Keratinocyte (primary cell): ENCODE data around the gene RAB43. TPM values are rescaled to one million over a fixed set of nuclear protein-coding genes. Genes with fewer than 3 reads are reported as not detected.

ENCODE experiments used
- DNase-seq: peaks from one replicate; pipeline ENCODE4 v3.0.0-alpha.2; 2011; ENCODE audit warnings: low read depth, missing footprints, low spot score
- FAIRE-seq: peaks from 2 replicates; lab custom pipeline; 2011; peaks lifted over from hg19 to GRCh38; lab: Jason Lieb, UNC
- H2AFZ ChIP-seq: 2 replicates; pipeline ENCODE4 v1.6.0; 2012; ENCODE audit warnings: low read length, control low read depth, inconsistent platforms; ENCODE audit not compliant: control insufficient read depth
- H3K27ac ChIP-seq: 2 replicates; pipeline ENCODE4 v1.5.1; 2011; ENCODE audit warnings: low read length; ENCODE audit not compliant: control insufficient read depth, insufficient read depth
- H3K27me3 ChIP-seq: 3 replicates; pipeline ENCODE4 v1.6.0; 2011; ENCODE audit warnings: low read length; ENCODE audit not compliant: control insufficient read depth, insufficient read depth; ENCODE audit errors: extremely low read depth
- H3K36me3 ChIP-seq, 2 experiments: 2 replicates in 1 of 2; 3 replicates in 1 of 2; pipeline ENCODE4 v1.5.1; 2011; ENCODE audit warnings: low read length in 2 of 2, mild to moderate bottlenecking in 1 of 2; ENCODE audit not compliant: control insufficient read depth in 2 of 2, insufficient read depth in 2 of 2; ENCODE audit errors: extremely low read depth in 1 of 2
- H3K4me1 ChIP-seq: 3 replicates; pipeline ENCODE4 v1.5.1; 2011; ENCODE audit warnings: low read length; ENCODE audit not compliant: control insufficient read depth, insufficient read depth; ENCODE audit errors: extremely low read depth
- H3K4me2 ChIP-seq: 3 replicates; pipeline ENCODE4 v1.6.0; 2011; ENCODE audit warnings: low read depth, low read length; ENCODE audit not compliant: control insufficient read depth, insufficient read depth; ENCODE audit errors: extremely low read depth
- H3K4me3 ChIP-seq, 3 experiments: fragments of 200-600 bp in 1 of 3; sonication (generic) in 1 of 3; 2 replicates in 2 of 3; 3 replicates in 1 of 3; pipeline ENCODE4 v1.5.1; 2011 to 2016; ENCODE audit warnings: low read length in 3 of 3, mild to moderate bottlenecking in 3 of 3, control low read depth in 2 of 3, inconsistent platforms in 1 of 3, low read depth in 1 of 3, mixed read lengths in 1 of 3, mixed run types in 1 of 3, moderate library complexity in 1 of 3; ENCODE audit not compliant: control insufficient read depth in 2 of 3, insufficient read depth in 2 of 3; ENCODE audit errors: extremely low read depth in 1 of 3
- H3K79me2 ChIP-seq: 2 replicates; pipeline ENCODE4 v1.6.0; 2012; ENCODE audit warnings: low read length; ENCODE audit not compliant: control insufficient read depth, insufficient read depth
- H3K9ac ChIP-seq: 3 replicates; pipeline ENCODE4 v1.6.0; 2011; ENCODE audit warnings: low read length; ENCODE audit not compliant: control insufficient read depth, insufficient read depth; ENCODE audit errors: extremely low read depth
- H3K9me1 ChIP-seq: 3 replicates; pipeline ENCODE4 v1.6.0; 2011; ENCODE audit warnings: low read length; ENCODE audit not compliant: control insufficient read depth, insufficient read depth; ENCODE audit errors: extremely low read depth
- H3K9me3 ChIP-seq: 2 replicates; pipeline ENCODE4 v1.5.1; 2012; ENCODE audit warnings: low read depth, low read length; ENCODE audit not compliant: control insufficient read depth
- H4K20me1 ChIP-seq: 3 replicates; pipeline ENCODE4 v1.6.0; 2011; ENCODE audit warnings: low read length; ENCODE audit not compliant: control insufficient read depth, insufficient read depth; ENCODE audit errors: extremely low read depth
- CTCF ChIP-seq, 3 experiments: IDR thresholded peaks in 1 of 3; conservative IDR thresholded peaks in 1 of 3; optimal IDR thresholded peaks in 1 of 3; 2 replicates in 2 of 3; 3 replicates in 1 of 3; pipeline versions ENCODE3 to v1.5.1; 2011; ENCODE audit warnings: low read length in 3 of 3, mild to moderate bottlenecking in 3 of 3, moderate library complexity in 2 of 3, control low read depth in 1 of 3, inconsistent platforms in 1 of 3; ENCODE audit not compliant: insufficient read depth in 2 of 3; ENCODE audit errors: extremely low read depth in 1 of 3
- EZH2 ChIP-seq: IDR thresholded peaks from one replicate; pipeline ENCODE4 v1.6.1; 2012; ENCODE audit warnings: inconsistent platforms, mild to moderate bottlenecking, low read length, moderate library complexity
- dilution Hi-C: fragments of 300-500 bp; cut with MboI; formaldehyde crosslinking; loops from one replicate; pipeline ENCODE4 v1.7.0; 2020; ENCODE audit warnings: low sequenced_read_pairs; ENCODE audit not compliant: extremely low pct_ligation_motif_present
- polyA plus RNA-seq, 5 experiments: library from polyadenylated mRNA; depleted of rRNA in 3 of 5; stranded (reverse) in 3 of 5; stranded (forward) in 1 of 5; unstranded in 1 of 5; fragments of >200 nt; gene quantifications; 1 replicate in 1 of 5; 2 replicates in 3 of 5; 3 replicates in 1 of 5; pipeline versions ENCODE4 v1.2.1 to v1.2.3, GENCODE V29; 2011 to 2012; ENCODE audit warnings: missing spikeins in 2 of 5, low read depth in 1 of 5, low replicate concordance in 1 of 5

Gene RAB43
- polyA plus RNA-seq, 1 donor (not counting 4 experiments of a cell fraction or from before 2014, with no cell fraction given): 8.1 TPM

DNA sequence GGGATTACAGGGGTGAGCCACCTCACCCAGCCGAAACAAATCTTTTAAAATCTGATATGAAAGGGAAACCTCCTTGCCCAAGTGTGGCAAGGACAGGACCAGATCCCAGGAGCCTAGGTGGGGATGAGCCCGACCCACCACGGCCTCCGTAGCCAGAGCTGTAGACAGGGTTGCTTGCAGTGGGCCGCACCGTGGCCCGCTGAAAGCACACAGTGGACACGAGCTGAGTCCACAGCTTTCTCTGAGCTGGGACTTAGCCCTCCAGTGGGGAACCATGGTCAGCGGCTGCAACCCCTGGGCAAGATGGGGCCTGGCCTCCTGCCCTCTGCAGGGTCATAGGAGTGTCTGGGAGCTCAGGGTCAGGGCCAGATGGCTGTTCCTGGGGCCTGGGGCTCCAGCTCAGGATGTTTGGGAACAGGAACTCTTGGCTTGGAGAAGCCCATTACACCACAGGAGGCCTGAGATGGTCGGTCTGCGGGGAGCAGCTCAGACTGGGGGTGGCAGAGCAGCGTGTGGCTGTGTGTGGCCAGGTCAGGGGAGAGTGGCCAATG lies 36.4 kb downstream of the RAB43 start:
- TF ChIP-seq EZH2 (no peak), CTCF (optimal IDR thresholded peaks at IDR 0.05 in 1 of 3, IDR thresholded peaks at IDR 0.05 in 1 of 3, conservative IDR thresholded peaks at IDR 0.05 in 1 of 3; ENCODE audit: extremely low read depth in 1 of 3, insufficient read depth in 2 of 3, low read length in 3 of 3) (no peak)
- H2AFZ ChIP-seq: no peak overlapping the region
- peaks cover 4% of the 10 kb centered on the region for H3K4me1 ChIP-seq
- no peaks in the 10 kb centered on the region for H4K20me1 ChIP-seq
- H3K27me3 ChIP-seq: no peaks in the 10 kb centered on the region
- no peak for DNase-seq
- no peaks in the 10 kb centered on the region for H3K79me2 ChIP-seq
- no peaks in the 10 kb centered on the region for H3K9me1 ChIP-seq
- H3K36me3 ChIP-seq: no peaks in the 10 kb centered on the region
- H3K4me2 ChIP-seq: no peak overlapping the region
- no peak overlapping the region for H3K9ac ChIP-seq
- no peak for FAIRE-seq
- dilution Hi-C loops: no loop called here
- H3K4me3 ChIP-seq: no peak overlapping the region
- no peaks in the 10 kb centered on the region for H3K9me3 ChIP-seq
- H3K27ac ChIP-seq: no peak overlapping the region

DNA sequence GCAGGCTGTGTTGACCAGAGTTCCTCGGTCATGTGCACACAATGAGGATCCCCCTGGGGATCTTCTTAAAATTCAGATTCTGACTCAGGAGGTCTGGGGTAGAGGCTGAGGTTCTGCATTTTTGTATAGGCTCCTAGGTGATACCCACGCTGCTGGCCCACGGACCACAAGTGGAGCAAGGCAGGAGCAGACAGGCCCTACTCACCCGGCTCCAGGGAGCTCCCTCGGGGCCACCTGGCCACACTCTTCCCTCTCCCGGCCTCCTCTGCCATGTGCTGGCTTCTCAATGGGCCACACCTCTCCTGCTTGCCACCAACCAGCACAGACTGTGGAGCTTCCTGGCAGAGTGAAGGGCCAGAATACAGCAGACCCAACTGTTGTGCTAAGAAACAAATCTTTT lies 37.1 kb downstream of the RAB43 start:
- no peak overlapping the region for H3K4me3 ChIP-seq
- no peaks in the 10 kb centered on the region for H3K79me2 ChIP-seq
- DNase-seq (no peak), FAIRE-seq (no peak)
- no peak overlapping the region for H3K4me2 ChIP-seq
- no peaks in the 10 kb centered on the region for H3K36me3 ChIP-seq
- TF ChIP-seq CTCF (optimal IDR thresholded peaks at IDR 0.05 in 1 of 3, IDR thresholded peaks at IDR 0.05 in 1 of 3, conservative IDR thresholded peaks at IDR 0.05 in 1 of 3; ENCODE audit: extremely low read depth in 1 of 3, insufficient read depth in 2 of 3, low read length in 3 of 3) (no peak), EZH2 (no peak)
- H3K4me1 ChIP-seq: peaks cover 4% of the 10 kb centered on the region
- H3K9me1 ChIP-seq: no peaks in the 10 kb centered on the region
- H3K9me3 ChIP-seq: no peaks in the 10 kb centered on the region
- dilution Hi-C loops: no loop called here
- no peaks in the 10 kb centered on the region for H4K20me1 ChIP-seq
- no peak overlapping the region for H3K27ac ChIP-seq
- no peak overlapping the region for H3K9ac ChIP-seq
- H2AFZ ChIP-seq: no peak overlapping the region
- no peaks in the 10 kb centered on the region for H3K27me3 ChIP-seq
